HG03103 (cell line): ENCODE measurements around the gene LRRC61.

ENCODE experiments used
- ATAC-seq: cut with Tn5 transposase; IDR thresholded peaks from one replicate; pipeline ENCODE4 v1.9.1; 2021; ENCODE audit warnings: low read depth; ENCODE audit not compliant: unreplicated experiment

Gene LRRC61

GRCh38 chr7:150368884-150369747 lies 46.0 kb downstream of the LRRC61 start:
- peak; percentile 33 for ATAC-seq

GRCh38 chr7:150369748-150370501 lies 46.8 kb downstream of the LRRC61 start:
- ATAC-seq, result no peak

- ATAC-seq, result no peak
Observed at GRCh38 chr7:150370612-150371071, 47.5 kb downstream of the LRRC61 start.

- no peak for ATAC-seq
Observed at GRCh38 chr7:150371131-150371995, 48.2 kb downstream of the LRRC61 start.

GRCh38 chr7:150371996-150372270 lies 48.8 kb downstream of the LRRC61 start:
- ATAC-seq, result no peak

GRCh38 chr7:150372271-150373048 lies 49.3 kb downstream of the LRRC61 start:
- ATAC-seq, result no peak

DNA sequence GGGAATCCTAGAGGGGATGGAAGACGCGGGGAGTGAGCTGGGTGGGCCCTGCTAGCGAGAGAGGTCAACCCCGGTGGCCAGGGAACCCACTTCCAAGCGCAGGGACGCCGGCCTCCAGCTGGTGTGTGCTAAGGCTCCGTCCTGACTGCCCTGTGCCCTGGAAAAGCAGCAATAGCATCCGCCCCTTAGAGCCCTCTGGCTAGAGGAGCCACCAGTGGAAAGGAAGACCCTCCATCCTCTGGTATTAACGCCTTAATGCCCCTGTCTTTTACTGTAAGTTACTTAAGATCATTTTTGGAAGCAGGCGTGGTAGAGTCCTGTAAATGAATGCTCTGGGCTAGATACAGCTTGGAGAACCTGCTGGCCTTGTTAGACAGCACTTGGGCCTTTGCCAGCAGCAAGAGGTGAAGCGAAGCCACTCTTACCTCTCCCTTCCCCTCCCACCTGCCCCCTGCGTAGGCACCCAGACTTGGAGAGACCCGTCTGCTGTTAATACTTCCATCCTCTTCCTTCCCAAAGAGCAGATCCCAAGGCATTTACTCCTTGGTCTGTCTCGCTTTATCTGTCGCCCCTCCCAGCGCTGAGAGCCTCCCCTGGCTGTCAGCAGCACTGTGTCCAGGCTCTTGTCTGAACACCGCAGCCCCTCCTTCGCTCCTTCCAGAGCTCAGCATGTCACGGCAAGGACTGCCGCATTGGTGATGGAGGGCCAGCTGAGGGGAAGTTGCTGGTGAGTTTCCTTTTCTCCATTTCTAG lies 50.1 kb downstream of the LRRC61 start:
- ATAC-seq, result no peak

DNA sequence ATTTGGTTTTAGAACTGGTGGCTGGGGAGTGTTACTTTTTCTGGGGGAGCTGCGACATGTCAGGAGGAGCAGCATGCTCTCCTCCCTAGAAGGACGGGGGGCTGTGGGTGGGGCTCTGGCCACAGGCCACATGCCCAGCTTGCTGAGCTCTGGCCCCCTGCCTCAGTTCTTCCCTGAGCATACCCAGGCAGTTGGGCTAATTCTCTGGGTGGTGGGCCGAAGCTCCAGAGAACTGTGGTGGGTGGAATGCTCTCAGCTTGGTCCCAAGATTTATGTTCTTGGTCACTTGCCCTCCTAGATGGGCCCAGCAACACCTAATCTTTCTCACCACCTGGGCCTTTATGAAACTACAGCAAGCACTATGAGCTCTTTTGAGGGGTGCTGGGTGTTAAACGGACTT lies 50.9 kb downstream of the LRRC61 start:
- ATAC-seq, result no peak

- ATAC-seq, result no peak
Observed at GRCh38 chr7:150374472-150374871, 51.3 kb downstream of the LRRC61 start.

GRCh38 chr7:150375662-150376521 lies 52.7 kb downstream of the LRRC61 start:
- ATAC-seq, result no peak

GRCh38 chr7:150376560-150376959 lies 53.4 kb downstream of the LRRC61 start:
- ATAC-seq, result no peak

- no peak for ATAC-seq
Observed at GRCh38 chr7:150377196-150377595, 54.0 kb downstream of the LRRC61 start.

- no peak for ATAC-seq
Observed at GRCh38 chr7:150377635-150378034, 54.5 kb downstream of the LRRC61 start.

GRCh38 chr7:150378115-150378852 lies 55.1 kb downstream of the LRRC61 start:
- no peak for ATAC-seq

GRCh38 chr7:150378853-150379440 lies 55.8 kb downstream of the LRRC61 start, which contains the start of gene ZNF775:
Gene ZNF775, plus strand, starts transcription at chr7:150379330. Its CDS starts 9,141 bp downstream, at chr7:150388471.
- ATAC-seq, result peak; percentile 71

DNA sequence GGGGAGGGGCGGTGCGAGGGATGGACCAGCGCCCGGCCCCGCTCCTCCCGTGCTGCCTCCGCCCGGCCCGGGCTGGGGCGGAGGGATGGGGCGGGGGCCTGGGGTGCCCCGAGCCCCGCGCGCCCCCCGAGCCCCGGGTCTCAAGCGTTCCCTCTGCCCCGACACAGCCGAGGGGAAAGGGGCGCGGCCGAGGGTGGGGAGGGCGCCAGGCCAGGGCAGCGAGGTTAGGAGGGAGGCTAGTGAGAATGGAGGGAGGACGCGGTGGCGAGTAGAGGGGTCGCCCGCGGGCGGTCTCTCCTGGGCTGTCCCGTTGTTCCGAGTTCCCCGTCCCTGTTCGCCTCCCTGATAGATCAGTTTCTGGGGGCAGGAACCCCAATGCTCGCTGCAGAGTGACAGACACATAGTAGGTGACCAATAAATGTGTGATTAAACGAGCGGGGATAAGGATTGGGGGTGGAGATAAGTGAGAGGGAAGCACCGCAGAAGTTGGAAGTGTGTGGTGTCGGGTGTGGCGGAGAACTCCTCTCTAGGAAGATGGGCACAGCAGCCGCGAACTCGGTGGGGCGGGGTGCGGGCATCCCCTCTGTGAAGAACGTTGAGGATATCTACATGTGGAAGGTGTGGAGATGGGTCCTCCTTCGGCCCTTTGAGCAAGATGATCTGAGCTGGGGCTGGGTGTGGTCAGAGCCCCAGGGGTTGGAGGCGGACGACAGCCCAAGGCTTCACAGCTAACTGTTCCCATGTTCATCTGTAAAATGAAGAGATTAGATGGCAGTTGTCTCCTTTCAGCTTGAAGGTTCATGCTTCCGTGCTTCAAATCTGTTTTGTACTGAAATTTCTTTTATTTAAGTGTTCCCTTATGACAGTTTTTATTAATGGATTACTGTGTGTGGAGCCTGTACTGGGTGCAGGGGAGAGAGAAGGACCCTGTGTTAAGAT lies 56.6 kb downstream of the LRRC61 start:
- ATAC-seq, result no peak
